Measurements from ENCODE around the gene VPS54. TPM values are rescaled to one million over a fixed set of nuclear protein-coding genes. Genes with fewer than 3 reads are reported as not detected.

VPS54 gene
- total RNA-seq, 2 donors from 2014 or later = 17.8 to 22.8 TPM

DNA sequence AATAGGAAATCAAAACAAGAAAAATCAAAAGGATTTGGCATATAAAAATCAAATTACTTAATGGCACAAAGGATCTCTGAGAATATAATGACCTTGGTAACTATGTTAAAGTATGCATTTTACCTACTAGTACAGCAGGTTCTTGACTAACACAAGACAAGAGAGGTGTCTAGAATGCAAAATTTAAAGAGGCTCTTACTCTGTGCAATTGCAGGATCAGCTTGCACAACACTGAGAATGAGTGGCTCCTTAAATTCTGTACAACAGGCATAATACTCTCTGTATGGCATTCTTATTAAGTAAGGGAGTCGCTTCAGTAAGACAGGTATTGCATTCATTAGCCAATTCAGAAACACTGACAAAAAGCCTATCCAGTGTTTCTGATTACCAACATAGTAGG lies 104.9 kb downstream of the VPS54 start:
- Histone ChIP-seq H3K9me3 (no peaks in the 10 kb centered on the region), H3K4me1 (no peaks in the 10 kb centered on the region), H3K4me3 (no peak overlapping the region), H3K36me3 (replicated peaks in 1 of 2; ENCODE audit: insufficient read depth in 1 of 2, low read depth in 2 of 2) (peaks cover 0 to 12% of the 10 kb centered on the region in 2 donors), H3K27ac (no peak overlapping the region), H3K27me3 (no peaks in the 10 kb centered on the region)
- 93 to 100% methylated on average over 1 of the region's 1 CpG for WGBS, 2 donors
- TF ChIP-seq POLR2A (IDR thresholded peaks at IDR 0.05) = no peak
- TF ChIP-seq, protein P1, sequence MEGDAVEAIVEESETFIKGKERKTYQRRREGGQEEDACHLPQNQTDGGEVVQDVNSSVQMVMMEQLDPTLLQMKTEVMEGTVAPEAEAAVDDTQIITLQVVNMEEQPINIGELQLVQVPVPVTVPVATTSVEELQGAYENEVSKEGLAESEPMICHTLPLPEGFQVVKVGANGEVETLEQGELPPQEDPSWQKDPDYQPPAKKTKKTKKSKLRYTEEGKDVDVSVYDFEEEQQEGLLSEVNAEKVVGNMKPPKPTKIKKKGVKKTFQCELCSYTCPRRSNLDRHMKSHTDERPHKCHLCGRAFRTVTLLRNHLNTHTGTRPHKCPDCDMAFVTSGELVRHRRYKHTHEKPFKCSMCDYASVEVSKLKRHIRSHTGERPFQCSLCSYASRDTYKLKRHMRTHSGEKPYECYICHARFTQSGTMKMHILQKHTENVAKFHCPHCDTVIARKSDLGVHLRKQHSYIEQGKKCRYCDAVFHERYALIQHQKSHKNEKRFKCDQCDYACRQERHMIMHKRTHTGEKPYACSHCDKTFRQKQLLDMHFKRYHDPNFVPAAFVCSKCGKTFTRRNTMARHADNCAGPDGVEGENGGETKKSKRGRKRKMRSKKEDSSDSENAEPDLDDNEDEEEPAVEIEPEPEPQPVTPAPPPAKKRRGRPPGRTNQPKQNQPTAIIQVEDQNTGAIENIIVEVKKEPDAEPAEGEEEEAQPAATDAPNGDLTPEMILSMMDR (IDR thresholded peaks at IDR 0.05) = no peak
- intact Hi-C loops (cut with DNase I) = no loop called here
- ATAC-seq (no peak), DNase-seq (no peak)

DNA sequence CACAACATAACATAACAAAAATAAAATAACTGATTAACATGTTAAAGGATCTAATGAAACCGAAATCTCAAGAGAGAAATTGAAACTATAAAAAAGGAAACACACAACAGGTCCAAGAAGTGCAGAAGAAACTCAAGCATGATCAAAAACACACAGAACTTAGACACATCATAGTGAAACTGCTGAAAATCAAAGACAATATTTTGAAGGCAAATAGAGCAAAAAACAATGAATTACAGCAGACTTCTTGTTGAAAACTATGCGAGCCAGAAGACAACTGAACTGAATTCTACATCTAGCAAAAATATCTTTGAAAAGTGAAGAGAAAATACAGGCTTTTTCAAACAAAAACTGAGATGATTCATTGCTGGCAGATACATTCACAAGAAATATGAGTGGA lies 116.2 kb downstream of the VPS54 start:
- TF ChIP-seq, protein P1 (IDR thresholded peaks at IDR 0.05) = no peak
- no peak for TF ChIP-seq POLR2A (IDR thresholded peaks at IDR 0.05)
- H3K36me3 ChIP-seq (replicated peaks in 1 of 2; ENCODE audit: insufficient read depth in 1 of 2, low read depth in 2 of 2) = peaks cover 0 to 1% of the 10 kb centered on the region in 2 donors
- DNase-seq = no peak
- no peaks in the 10 kb centered on the region for H3K27me3 ChIP-seq
- H3K9me3 ChIP-seq = no peaks in the 10 kb centered on the region
- H3K4me3 ChIP-seq = no peak overlapping the region
- H3K27ac ChIP-seq = no peak overlapping the region
- no peaks in the 10 kb centered on the region for H3K4me1 ChIP-seq
- WGBS, 2 donors = 92 to 98% methylated on average over 2 of the region's 2 CpGs
- intact Hi-C loops (cut with DNase I) = no loop called here
- no peak for ATAC-seq

GRCh38 chr2:63902149-63902548 lies 117.1 kb downstream of the VPS54 start:
- DNase-seq = no peak
- H3K9me3 ChIP-seq = no peaks in the 10 kb centered on the region
- no peak overlapping the region for H3K4me3 ChIP-seq
- ATAC-seq = no peak
- TF ChIP-seq, protein P1 (IDR thresholded peaks at IDR 0.05) = no peak
- no peak for TF ChIP-seq POLR2A (IDR thresholded peaks at IDR 0.05)
- no peak overlapping the region for H3K27ac ChIP-seq
- no peaks in the 10 kb centered on the region for H3K4me1 ChIP-seq
- peaks cover 0 to 1% of the 10 kb centered on the region in 2 donors for H3K36me3 ChIP-seq (replicated peaks in 1 of 2; ENCODE audit: insufficient read depth in 1 of 2, low read depth in 2 of 2)
- H3K27me3 ChIP-seq = no peaks in the 10 kb centered on the region
- intact Hi-C loops (cut with DNase I) = no loop called here

DNA sequence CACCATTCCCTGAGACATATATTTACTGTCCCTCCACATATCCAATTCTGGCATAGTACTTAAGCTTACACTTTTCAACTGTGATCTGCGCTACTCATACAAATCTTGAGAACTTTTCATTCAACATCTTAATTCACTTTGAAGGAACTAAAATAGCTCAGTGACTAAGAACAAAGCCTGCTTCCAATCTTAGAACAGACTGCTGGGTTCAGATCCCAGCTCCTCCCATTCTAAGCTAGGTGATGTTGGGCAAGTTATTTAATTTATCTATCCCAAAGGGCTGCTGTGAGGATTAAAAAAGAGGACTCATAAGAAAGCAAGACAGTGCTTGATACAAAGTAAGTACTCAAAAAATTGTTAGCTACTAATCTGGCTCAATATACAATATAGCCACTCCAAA lies 119.6 kb downstream of the VPS54 start:
- no peak for TF ChIP-seq POLR2A (IDR thresholded peaks at IDR 0.05)
- TF ChIP-seq, protein P1 (IDR thresholded peaks at IDR 0.05) = no peak
- ATAC-seq = no peak
- H3K36me3 ChIP-seq (replicated peaks in 1 of 2; ENCODE audit: insufficient read depth in 1 of 2, low read depth in 2 of 2) = peaks cover 0 to 1% of the 10 kb centered on the region in 2 donors
- no peaks in the 10 kb centered on the region for H3K9me3 ChIP-seq
- no peaks in the 10 kb centered on the region for H3K27me3 ChIP-seq
- DNase-seq = no peak
- no peak overlapping the region for H3K4me3 ChIP-seq
- H3K27ac ChIP-seq = no peak overlapping the region
- intact Hi-C loops (cut with DNase I) = no loop called here
- no peaks in the 10 kb centered on the region for H3K4me1 ChIP-seq
- 91 to 100% methylated on average over 1 of the region's 1 CpG for WGBS, 2 donors

GRCh38 chr2:63898839-63899238 lies 120.4 kb downstream of the VPS54 start:
- TF ChIP-seq, protein P1 (IDR thresholded peaks at IDR 0.05) = no peak
- TF ChIP-seq POLR2A (IDR thresholded peaks at IDR 0.05) = no peak
- Histone ChIP-seq H3K4me1 (no peaks in the 10 kb centered on the region), H3K36me3 (replicated peaks in 1 of 2; ENCODE audit: insufficient read depth in 1 of 2, low read depth in 2 of 2) (peaks cover 0 to 1% of the 10 kb centered on the region in 2 donors), H3K9me3 (no peaks in the 10 kb centered on the region), H3K4me3 (no peak overlapping the region), H3K27ac (no peak overlapping the region), H3K27me3 (no peaks in the 10 kb centered on the region)
- DNase-seq (no peak), ATAC-seq (no peak)
- intact Hi-C loops (cut with DNase I) = no loop called here
- WGBS, 2 donors = 92 to 98% methylated on average over 5 of the region's 5 CpGs
